Vagina (tissue), 2 donors: Measurements from ENCODE around the gene FSTL1.

Experiments used
- POLR2A ChIP-seq, 2 donors: fragments of 450-650 bp; IDR thresholded peaks; one replicate each; pipeline ENCODE4 v1.6.1; 2017; ENCODE audit warnings: antibody characterized with exemption in 2 of 2, mild to moderate bottlenecking in 2 of 2, moderate library complexity in 2 of 2
- POLR2AphosphoS5 ChIP-seq, 2 donors: sonication (generic); formaldehyde crosslinking; IDR thresholded peaks; one replicate each; pipeline ENCODE4 v1.9.0; 2017; ENCODE audit warnings: antibody characterized with exemption in 2 of 2, mild to moderate bottlenecking in 2 of 2, low read depth in 1 of 2; ENCODE audit not compliant: insufficient read depth in 1 of 2
- TF ChIP-seq, protein P1 (sequence below), 3 experiments: fragments of 450-650 bp in 2 of 3; fragments of 200-600 bp in 1 of 3; sonication (generic) in 1 of 3; IDR thresholded peaks; one replicate each; pipeline ENCODE4 v1.5.1; 2017 to 2019; ENCODE audit warnings: antibody characterized with exemption in 3 of 3, mild to moderate bottlenecking in 2 of 3, moderate library complexity in 2 of 3

GRCh38 chr3:120440762-120441161, 10.0 kb downstream of the FSTL1 start:
- TF ChIP-seq, protein P1, sequence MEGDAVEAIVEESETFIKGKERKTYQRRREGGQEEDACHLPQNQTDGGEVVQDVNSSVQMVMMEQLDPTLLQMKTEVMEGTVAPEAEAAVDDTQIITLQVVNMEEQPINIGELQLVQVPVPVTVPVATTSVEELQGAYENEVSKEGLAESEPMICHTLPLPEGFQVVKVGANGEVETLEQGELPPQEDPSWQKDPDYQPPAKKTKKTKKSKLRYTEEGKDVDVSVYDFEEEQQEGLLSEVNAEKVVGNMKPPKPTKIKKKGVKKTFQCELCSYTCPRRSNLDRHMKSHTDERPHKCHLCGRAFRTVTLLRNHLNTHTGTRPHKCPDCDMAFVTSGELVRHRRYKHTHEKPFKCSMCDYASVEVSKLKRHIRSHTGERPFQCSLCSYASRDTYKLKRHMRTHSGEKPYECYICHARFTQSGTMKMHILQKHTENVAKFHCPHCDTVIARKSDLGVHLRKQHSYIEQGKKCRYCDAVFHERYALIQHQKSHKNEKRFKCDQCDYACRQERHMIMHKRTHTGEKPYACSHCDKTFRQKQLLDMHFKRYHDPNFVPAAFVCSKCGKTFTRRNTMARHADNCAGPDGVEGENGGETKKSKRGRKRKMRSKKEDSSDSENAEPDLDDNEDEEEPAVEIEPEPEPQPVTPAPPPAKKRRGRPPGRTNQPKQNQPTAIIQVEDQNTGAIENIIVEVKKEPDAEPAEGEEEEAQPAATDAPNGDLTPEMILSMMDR (IDR thresholded peaks at IDR 0.05) = no peak
- no peak for TF ChIP-seq POLR2AphosphoS5 (IDR thresholded peaks at IDR 0.05; ENCODE audit: insufficient read depth in 1 of 2, low read depth in 1 of 2)
- TF ChIP-seq POLR2A (IDR thresholded peaks at IDR 0.05) = no peak
